Stimulated activated CD8-positive, alpha-beta memory T cell treated with anti-CD3 and anti-CD28 coated beads, Interleukin-12 subunit alpha, Interleukin-12 subunit beta, amount 100 ng/mL, for 24 hours (primary cell): ENCODE data around the gene SRRM2.

Source experiments
- DNase-seq: peaks from one replicate; pipeline ENCODE4 v3.0.0-alpha.2; 2020; ENCODE audit errors: extremely low read depth

SRRM2 gene

GRCh38 chr16:2798723-2799204 is 46.3 kb downstream of the SRRM2 start:
- no peak for DNase-seq

DNA sequence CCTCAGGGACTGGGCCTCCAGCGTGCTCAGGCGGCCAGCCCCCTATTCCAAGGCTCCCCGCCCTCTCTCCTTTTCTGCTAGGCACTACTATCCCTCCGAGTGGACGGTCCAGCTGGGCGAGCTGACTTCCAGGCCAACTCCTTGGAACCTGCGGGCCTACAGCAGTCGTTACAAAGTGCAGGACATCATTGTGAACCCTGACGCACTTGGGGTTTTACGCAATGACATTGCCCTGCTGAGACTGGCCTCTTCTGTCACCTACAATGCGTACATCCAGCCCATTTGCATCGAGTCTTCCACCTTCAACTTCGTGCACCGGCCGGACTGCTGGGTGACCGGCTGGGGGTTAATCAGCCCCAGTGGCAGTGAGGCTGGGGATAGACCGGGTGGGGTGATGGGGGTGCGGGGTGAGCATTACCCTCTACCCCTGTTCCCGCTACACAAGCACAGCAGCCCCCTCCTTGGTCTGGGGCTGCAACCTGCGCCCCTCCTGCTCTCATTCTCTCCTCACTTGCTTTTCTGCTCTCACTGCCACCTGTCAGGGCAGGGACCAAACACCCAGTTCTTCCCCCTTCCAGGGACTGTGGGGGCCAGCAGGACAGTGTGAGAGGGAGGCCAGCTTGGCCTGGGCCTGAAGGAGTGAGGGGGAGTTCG is 46.9 kb downstream of the SRRM2 start:
- no peak for DNase-seq

- no peak for DNase-seq
Measured at GRCh38 chr16:2799859-2800226, 47.4 kb downstream of the SRRM2 start.

DNA sequence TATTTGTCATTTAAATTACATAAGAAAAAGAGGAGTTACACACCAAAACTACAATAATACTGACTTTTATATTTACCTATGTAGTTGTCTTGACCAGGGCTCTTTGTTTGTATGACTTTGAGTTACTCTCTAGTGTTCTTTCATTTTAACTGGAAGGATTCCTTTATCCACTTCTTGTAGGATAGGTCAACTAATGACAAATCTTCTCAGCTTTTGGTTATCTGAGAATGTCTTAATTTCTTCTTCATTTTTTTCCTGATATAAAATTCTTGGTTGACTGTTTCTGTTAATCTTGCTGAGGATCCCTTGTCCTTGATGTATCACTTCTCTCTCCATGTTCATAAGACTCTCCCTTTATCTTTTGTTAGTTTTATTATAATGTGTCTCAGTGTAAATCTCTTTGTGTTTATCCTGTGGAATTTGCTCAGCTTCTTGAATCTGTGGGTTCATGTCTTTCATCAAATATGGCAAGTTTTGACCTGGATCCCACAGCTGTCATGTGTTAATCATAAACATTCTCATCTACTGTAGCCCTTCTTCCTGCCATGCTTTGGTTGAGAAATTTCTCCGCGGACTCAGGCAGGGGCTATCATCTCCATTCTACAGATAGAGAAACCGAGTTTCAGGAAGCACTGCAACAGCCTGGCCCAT is 51.2 kb downstream of the SRRM2 start:
- DNase-seq = no peak

DNA sequence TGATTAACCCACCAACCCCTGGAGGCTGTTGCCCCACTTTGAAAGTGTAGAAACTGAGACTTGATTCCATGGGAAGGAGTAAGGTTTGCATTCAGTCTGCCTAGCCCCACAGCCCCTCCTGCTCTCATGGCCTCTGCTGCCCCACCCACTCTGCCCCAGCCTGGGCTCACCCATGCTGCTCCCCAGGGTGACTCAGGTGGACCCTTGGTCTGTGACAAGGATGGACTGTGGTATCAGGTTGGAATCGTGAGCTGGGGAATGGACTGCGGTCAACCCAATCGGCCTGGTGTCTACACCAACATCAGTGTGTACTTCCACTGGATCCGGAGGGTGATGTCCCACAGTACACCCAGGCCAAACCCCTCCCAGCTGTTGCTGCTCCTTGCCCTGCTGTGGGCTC is 52.3 kb downstream of the SRRM2 start:
- DNase-seq = no peak

DNA sequence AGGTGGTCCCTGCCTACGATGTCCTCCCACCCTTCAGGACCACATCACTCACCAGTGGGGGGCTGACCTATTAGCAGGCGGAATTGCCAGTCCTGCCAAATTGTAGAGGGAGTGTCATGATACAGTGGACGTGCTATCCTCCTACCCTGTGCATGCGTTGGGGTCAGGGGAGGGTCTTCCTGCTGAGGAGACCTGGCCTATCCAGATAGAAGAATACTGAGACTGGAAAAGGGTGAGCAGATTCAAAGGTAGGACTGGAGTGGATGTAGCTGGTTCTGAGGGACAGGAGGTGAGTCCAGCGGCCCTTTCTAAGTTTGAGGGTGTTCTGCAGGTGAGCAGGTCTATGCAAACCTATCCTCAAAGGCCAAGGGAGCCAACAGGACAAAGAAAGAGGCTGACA is 53.8 kb downstream of the SRRM2 start:
- no peak for DNase-seq

DNA sequence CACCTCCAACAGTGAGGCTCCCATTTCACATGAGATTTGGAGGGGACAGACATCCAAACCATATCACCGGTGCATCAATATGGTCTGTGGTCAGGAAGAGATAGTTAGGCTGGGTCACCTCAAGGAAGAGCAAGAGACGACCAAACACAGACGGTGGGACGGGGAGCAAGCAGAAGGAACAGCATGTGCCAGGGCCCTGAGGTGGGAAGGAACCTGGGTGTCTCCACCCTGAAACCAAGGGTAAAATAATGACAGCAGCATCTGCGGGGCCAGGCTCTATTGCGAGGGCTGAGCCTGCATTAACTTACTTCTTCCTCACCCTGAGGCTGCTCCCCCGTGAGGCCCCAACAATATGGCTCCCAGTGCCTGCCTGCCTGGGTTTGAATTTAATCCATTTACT is 55.7 kb downstream of the SRRM2 start:
- no peak for DNase-seq

DNA sequence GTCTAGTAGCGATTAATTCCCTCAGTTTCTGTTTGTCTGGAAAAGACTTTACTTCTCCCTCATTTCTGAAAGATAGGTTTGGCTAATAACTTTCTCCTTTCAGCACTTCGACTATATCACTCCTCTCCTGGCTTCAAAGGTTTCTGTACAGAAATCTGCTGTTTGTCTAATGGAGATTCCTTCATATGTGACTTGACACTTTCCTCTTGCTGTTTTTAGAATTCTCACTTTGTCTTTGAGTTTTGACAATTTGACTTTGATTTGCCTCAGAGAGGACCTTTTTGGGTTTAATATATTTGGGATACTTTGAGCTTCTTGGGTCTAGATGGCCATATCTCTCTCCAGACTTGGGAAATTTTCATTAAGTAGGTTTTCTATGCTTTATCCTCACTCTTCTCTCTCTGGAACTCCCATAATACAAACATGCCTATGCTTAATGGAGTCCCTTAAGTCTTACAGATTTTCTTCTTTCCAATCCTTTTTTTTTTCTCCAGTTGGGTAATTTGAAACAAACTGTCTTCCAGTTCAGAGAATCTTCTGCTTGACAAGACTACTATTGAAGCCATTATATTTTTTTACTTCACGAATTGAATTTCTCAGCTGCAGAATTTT is 56.8 kb downstream of the SRRM2 start:
- no peak for DNase-seq

DNA sequence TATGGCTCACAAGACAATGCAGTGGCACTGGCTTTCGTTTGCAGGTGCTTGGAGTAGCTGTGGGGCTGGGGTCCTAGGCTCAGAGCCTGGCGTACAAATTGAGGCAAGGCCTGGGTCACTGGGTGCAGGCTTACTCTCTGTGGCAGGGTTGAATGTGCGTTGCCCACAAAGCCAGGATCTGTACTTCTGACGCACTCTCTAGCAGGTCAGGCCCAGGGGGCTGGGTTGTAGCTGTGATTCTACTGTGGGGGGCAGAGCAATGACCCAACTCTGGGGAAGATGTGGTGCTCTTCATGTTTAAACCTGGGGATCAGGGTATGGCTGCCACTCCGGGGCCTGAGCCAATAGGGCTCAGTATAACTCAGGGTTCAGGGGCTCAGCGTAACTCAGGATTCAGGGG is 58.2 kb downstream of the SRRM2 start:
- no peak for DNase-seq

DNA sequence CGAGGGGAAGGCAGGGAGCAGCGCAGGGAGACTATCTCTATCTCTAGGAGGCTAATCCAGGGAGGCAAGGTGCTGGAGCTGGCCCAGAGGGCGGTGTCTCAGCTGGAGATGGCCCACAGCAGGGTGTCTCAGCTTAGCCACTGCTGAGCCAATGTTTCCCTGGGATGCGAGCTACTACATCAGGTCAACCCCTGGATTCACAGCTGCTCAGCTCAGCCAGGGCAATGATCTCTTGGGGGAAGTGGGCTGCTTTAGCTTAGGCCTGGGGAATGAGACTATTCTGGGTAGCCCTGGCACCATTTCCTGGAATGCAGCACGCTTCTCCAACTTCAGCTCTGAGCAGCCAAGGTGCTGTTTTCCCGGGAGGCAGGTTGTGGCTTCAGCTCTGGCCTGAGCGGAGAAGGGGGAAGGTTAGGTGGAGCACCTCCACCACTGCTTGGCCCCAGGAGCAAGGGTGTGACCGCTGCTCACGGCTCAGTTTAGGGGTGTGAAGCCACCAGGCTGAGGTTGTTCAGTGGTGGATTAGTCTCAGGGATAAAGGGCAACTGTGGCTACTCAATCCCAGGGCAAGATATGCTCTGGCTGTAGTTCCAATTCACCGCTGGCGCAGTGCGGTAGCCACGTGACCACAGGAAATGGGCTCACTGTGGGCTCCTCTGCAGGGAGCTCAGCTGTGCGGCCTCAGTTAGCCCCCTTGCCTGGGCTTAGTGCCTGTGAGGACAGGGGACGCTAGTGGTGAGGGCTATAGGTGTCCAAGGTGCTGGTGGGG is 59.4 kb downstream of the SRRM2 start:
- no peak for DNase-seq

DNA sequence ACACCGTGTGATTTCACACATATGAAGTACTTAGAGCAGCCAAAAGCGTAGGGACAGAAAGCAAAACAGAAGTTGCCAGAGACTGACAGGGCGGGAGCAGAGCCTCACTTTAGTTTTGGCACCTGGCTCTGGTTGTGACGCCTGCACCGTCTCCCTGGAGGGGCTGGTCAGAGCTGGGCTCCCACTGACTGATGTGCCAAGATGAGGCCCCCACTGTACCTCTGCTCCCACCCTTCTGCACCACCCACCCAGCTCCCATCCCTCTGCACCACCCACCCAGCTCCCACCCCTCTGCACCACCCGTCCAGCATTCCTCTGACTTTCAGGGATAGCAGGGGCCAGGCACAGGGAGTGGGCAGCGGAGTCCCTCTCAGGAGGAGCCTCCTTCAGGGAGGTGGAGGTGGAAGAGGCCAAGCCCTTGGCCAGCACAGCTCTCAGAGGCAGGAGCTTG is 61.4 kb downstream of the SRRM2 start:
- DNase-seq = no peak

DNA sequence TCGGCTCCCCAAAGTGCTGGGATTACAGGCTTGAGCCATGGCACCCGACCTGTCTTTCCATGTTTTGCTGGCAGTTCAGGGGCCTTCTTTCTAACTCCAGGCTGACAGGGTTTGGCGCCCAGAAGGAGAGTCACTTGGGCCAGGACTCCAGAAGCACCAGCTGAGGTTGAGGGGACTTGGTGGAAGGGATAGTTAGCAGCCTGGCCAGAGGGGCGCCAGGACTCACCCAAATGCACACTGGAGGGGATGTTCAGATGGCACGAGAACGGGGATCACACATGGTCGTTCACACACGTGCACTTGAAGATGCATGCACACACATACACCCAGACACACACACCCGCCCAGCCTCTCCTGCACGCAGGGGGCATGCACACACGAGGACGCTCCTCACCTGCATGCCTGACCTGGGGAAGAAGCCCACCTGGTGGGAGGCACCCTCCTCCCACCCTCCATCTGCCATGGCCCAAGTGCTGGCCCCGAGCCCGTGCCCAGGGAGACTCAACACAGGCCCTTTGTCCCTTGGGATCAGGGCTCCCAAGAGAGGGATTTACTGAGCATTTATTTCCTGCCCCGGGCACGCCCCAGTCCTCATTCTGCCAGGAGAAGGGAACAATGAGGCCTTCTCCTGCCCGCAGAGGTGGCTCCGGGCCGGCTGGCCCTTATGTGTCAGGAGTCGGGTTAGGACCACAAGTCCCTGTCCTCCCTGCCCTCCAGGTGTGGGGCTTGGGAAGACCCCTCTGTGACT is 62.3 kb downstream of the SRRM2 start:
- DNase-seq = no peak

- no peak for DNase-seq
Measured at GRCh38 chr16:2815299-2815771, 62.9 kb downstream of the SRRM2 start.

DNA sequence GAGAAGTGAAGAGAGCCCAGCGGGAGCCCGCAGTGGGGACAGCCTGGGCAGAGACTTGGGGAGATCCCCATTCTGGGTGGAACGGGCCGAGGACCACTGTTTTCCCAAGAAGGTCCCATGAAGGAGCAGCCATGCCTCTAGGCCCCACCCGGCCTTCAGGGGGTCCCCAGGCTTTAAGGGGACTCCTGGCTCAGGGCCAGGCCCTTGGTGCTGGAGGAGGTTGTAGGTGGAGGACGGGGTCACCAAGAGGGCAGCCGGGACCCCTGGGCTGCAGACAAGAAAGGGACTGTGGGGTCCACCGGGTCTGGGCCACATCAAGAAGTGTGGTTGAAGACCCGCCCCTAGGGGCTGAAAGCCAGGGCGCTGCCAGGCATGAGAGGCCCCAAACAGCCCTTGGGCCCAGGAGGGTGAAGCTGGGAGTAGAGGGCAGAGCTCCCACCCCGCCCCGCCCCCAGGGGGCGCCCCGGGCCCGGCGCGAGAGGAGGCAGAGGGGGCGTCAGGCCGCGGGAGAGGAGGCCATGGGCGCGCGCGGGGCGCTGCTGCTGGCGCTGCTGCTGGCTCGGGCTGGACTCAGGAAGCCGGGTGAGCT is 64.4 kb downstream of the SRRM2 start, which contains the start of gene PRSS21:
Gene PRSS21 (plus strand): TSS at position 487 of the 589 bp plus-strand sequence. CDS start 32 bp downstream, at position 519.
- no peak for DNase-seq

DNA sequence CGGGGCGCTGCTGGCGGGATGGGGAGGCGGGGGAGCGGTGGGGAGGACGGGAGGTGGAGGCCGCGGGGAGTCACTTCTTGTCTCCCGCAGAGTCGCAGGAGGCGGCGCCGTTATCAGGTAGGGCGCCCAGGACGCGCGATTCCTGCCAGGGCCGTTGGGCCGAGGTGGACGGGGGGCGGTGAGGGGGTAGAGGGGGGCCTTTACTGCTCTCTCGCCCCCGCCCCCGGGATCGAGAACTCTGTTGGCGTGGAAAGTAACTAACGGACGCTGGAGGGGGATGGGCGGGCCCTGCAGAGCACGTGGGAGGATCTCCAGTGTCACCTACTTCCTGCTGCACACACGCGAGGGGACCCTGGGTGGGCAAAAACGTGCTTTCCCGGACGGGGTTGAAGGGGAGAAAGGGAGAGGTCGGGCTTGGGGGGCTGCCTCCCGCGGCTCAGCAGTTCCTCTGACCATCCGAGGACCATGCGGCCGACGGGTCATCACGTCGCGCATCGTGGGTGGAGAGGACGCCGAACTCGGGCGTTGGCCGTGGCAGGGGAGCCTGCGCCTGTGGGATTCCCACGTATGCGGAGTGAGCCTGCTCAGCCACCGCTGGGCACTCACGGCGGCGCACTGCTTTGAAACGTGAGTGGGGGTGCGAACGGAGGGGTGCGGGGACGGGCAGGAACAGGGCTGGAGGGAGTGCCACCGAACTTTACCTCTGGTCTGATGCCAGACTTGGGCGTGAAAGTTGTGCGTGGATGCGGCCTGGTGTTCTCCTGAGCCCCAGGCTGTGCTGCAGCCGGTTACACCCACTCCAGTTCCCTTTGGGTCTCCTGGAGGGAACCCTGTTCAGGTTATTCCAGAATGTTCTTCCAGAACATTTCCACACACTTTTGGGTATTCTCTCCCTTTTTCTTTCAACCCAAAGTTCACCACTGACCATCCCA is 65.2 kb downstream of the SRRM2 start:
- no peak for DNase-seq

- no peak for DNase-seq
Measured at GRCh38 chr16:2818272-2818876, 65.9 kb downstream of the SRRM2 start.

GRCh38 chr16:2819179-2819938 is 66.9 kb downstream of the SRRM2 start:
- no peak for DNase-seq

DNA sequence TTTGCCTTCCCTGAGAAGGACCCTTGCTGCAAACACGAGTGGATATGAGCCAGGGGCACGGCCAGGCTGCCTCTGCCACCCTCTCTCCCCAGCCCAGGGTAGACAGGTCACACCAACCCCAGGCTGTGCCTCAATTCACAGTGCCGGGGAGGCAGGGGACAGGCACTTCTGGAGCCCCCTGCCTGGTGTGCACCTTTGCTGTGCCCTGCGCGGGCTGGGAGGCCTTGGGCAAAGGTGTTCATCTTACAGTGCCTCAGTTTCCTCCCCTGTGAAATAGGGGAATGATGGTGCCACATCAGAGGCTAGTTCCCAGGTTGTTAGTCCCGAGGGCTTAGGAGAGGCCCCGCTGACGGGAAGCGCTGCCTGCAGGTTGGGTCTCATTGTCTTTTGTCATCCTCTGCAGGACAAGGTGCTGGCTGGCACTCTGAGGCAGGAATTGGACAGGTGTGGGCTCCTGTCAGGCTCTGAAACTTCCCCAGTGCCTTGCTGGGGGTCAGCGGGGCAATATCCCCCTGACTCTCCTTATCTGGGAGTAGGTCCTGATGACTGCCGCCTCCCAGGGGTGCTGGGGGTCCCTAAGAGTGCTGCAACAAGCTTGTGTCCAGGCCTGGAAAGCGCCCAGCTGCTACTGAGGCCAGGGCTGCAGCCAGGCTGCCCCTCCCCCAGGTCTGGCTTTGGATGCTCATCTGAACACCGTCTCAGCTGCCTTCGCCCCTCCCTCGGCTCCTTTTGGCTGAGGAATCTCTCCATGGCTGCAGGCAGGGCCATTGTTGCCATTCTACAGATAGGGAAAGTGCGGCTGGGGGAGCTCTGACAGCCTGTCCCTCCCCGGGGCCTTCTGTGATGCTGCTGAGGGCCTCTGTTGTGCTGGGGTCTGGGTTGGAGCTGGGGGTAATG is 67.7 kb downstream of the SRRM2 start:
- no peak for DNase-seq
